CD14-positive monocyte (primary cell): ENCODE results near the gene IST1. TPM values are rescaled to one million over a fixed set of nuclear protein-coding genes. Genes with fewer than 3 reads are reported as not detected.

Source experiments
- DNase-seq, 3 donors: peaks; one replicate each; pipeline ENCODE4 v3.0.0-alpha.2; 2011 to 2022
- H2AFZ ChIP-seq: 2 replicates; pipeline ENCODE4 v1.6.0; 2012; ENCODE audit warnings: mild to moderate bottlenecking, low read depth, low read length, inconsistent platforms; ENCODE audit not compliant: insufficient read depth, poor library complexity, severe bottlenecking
- H3K27ac ChIP-seq, 2 donors: 1 replicate in 1 of 2; 2 replicates in 1 of 2; pipeline ENCODE4 v1.5.1; 2012 to 2013; ENCODE audit warnings: low read length in 2 of 2, control low read depth in 1 of 2, inconsistent platforms in 1 of 2, low read depth in 1 of 2, mild to moderate bottlenecking in 1 of 2
- H3K27me3 ChIP-seq, 2 donors: one replicate each; pipeline versions ENCODE4 v1.6.0 to v1.6.1; 2011 to 2013; ENCODE audit warnings: low read length in 2 of 2; ENCODE audit not compliant: control insufficient read depth in 2 of 2, insufficient read depth in 2 of 2
- H3K36me3 ChIP-seq, 2 donors: replicated peaks in 1 of 2; 1 replicate in 1 of 2; 2 replicates in 1 of 2; pipeline versions ENCODE4 v1.5.1 to v1.6.1; 2012 to 2013; ENCODE audit warnings: low read length in 2 of 2, control low read depth in 1 of 2, inconsistent platforms in 1 of 2, mild to moderate bottlenecking in 1 of 2; ENCODE audit not compliant: insufficient read depth in 2 of 2, control insufficient read depth in 1 of 2
- H3K4me1 ChIP-seq, 2 donors: 1 replicate in 1 of 2; 2 replicates in 1 of 2; pipeline versions ENCODE4 v1.5.1 to v1.6.1; 2012 to 2013; ENCODE audit warnings: low read length in 2 of 2, control low read depth in 1 of 2, inconsistent platforms in 1 of 2, mild to moderate bottlenecking in 1 of 2, moderate library complexity in 1 of 2; ENCODE audit not compliant: insufficient read depth in 2 of 2, control insufficient read depth in 1 of 2
- H3K4me2 ChIP-seq: replicated peaks from 2 replicates; pipeline ENCODE3; 2012; ENCODE audit warnings: low read length, moderate library complexity, mild to moderate bottlenecking; ENCODE audit not compliant: poor library complexity, severe bottlenecking; ENCODE audit errors: extremely low read depth
- H3K4me3 ChIP-seq, 3 experiments: fragments of 200-600 bp in 1 of 3; sonication (generic) in 1 of 3; replicated peaks in 1 of 3; 1 replicate in 2 of 3; 2 replicates in 1 of 3; pipeline ENCODE4 v1.5.1; 2011 to 2013; ENCODE audit warnings: low read length in 3 of 3, mild to moderate bottlenecking in 3 of 3, control low read depth in 2 of 3, low read depth in 2 of 3, inconsistent platforms in 1 of 3, moderate library complexity in 1 of 3
- H3K79me2 ChIP-seq: 2 replicates; pipeline ENCODE4 v1.6.0; 2012; ENCODE audit warnings: mild to moderate bottlenecking, control low read depth, inconsistent platforms, low read length, moderate library complexity; ENCODE audit not compliant: insufficient read depth
- H3K9ac ChIP-seq: 2 replicates; pipeline ENCODE4 v1.6.0; 2017; ENCODE audit warnings: low read length, mild to moderate bottlenecking; ENCODE audit not compliant: insufficient read depth, poor library complexity, severe bottlenecking
- H3K9me3 ChIP-seq, 2 donors: replicated peaks in 1 of 2; 1 replicate in 1 of 2; 2 replicates in 1 of 2; pipeline versions ENCODE4 v1.5.1 to v1.6.1; 2012 to 2013; ENCODE audit warnings: low read length in 2 of 2, control low read depth in 1 of 2; ENCODE audit not compliant: control insufficient read depth in 1 of 2, insufficient read depth in 1 of 2
- H4K20me1 ChIP-seq: 2 replicates; pipeline ENCODE4 v1.6.0; 2012; ENCODE audit warnings: mild to moderate bottlenecking, low read length, control low read depth, moderate library complexity; ENCODE audit not compliant: insufficient read depth
- H3K27ac Mint-ChIP-seq, 7 donors: one replicate each; pipeline ENCODE4 v1.8.0; 2020; ENCODE audit warnings: mild to moderate bottlenecking in 7 of 7, mixed read lengths in 7 of 7, moderate library complexity in 6 of 7, inconsistent platforms in 2 of 7
- H3K27me3 Mint-ChIP-seq, 3 donors: one replicate each; pipeline ENCODE4 v1.8.0; 2021 to 2022; ENCODE audit warnings: low read depth in 3 of 3, mild to moderate bottlenecking in 3 of 3, mixed read lengths in 3 of 3, moderate library complexity in 3 of 3, inconsistent platforms in 1 of 3
- H3K36me3 Mint-ChIP-seq, 2 donors: one replicate each; pipeline ENCODE4 v1.8.0; 2020; ENCODE audit warnings: mixed read lengths in 2 of 2, inconsistent platforms in 1 of 2, mild to moderate bottlenecking in 1 of 2
- H3K4me1 Mint-ChIP-seq: one replicate; pipeline ENCODE4 v1.8.0; 2020; ENCODE audit warnings: mild to moderate bottlenecking, mixed read lengths
- H3K4me3 Mint-ChIP-seq, 2 donors: one replicate each; pipeline ENCODE4 v1.8.0; 2020; ENCODE audit warnings: mild to moderate bottlenecking in 2 of 2, mixed read lengths in 2 of 2, moderate library complexity in 1 of 2
- H3K9me3 Mint-ChIP-seq, 7 donors: one replicate each; pipeline ENCODE4 v1.8.0; 2020 to 2022; ENCODE audit warnings: mixed read lengths in 7 of 7, mild to moderate bottlenecking in 6 of 7, moderate library complexity in 6 of 7, inconsistent platforms in 2 of 7
- CTCF ChIP-seq: fragments of 200-600 bp; IDR thresholded peaks from one replicate; pipeline ENCODE4 v1.8.0; 2022; ENCODE audit warnings: antibody characterized with exemption, mild to moderate bottlenecking
- WGBS: methylation state at CpG from one replicate; pipeline ENCODE4 v1.1.5; 2013; ENCODE audit warnings: missing lambda C conversion rate; ENCODE audit not compliant: insufficient coverage; 5-methylcytosine and 5-hydroxymethylcytosine counted together
- intact Hi-C, 2 donors: fragments of 100-400 bp; cut with micrococcal nuclease; formaldehyde crosslinking; loops; one replicate each; pipeline versions ENCODE4 v1.15.0 to v1.15.1; 2023
- polyA plus RNA-seq, 3 donors: library from polyadenylated mRNA; depleted of rRNA in 1 of 3; unstranded in 2 of 3; stranded (reverse) in 1 of 3; fragments of 300-500 nt in 2 of 3; fragments of >200 nt in 1 of 3; fragmentation: Illumina TruSeq in 2 of 3; gene quantifications; 1 replicate in 2 of 3; 2 replicates in 1 of 3; pipeline ENCODE4 v1.2.3, GENCODE V29; 2012 to 2021

IST1 gene
- polyA plus RNA-seq, 3 donors, result 81.3 to 233 (median 102) TPM

DNA sequence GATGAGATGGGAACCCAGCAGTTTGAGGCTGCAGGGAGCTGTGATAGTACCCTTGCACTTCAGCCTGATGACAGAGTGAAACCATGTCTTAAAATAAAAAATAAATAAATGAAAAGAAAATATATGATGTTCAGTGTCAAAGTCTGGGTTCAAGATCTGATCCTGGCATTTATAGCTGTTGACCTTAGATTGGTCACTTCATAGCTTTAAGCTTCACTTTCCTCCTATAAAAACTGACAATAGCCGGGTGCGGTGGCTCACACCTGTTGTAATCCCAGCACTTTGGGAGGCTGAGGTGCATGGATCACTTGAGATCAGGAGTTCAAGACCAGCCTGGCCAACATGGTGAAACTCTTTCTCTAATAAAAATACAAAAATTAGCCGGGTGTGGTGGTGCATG is 6.2 kb upstream of the IST1 start:
- Mint-ChIP-seq H3K9me3 (no peaks in the 10 kb centered on the region), H3K27ac (no peak overlapping the region), H3K4me3 (no peak overlapping the region), H3K27me3 (peaks cover 0 to 1% (median 0%) of the 10 kb centered on the region in 3 donors), H3K4me1 (peaks cover 21% of the 10 kb centered on the region), H3K36me3 (no peaks in the 10 kb centered on the region)
- peaks cover 18 to 19% of the 10 kb centered on the region in 2 donors for H3K4me1 ChIP-seq
- no peak overlapping the region for H3K4me3 ChIP-seq
- no peak overlapping the region for H3K4me2 ChIP-seq
- H3K36me3 ChIP-seq, result no peaks in the 10 kb centered on the region
- H3K27ac ChIP-seq, result no peak overlapping the region
- no peaks in the 10 kb centered on the region for H4K20me1 ChIP-seq
- no peak overlapping the region for H3K9ac ChIP-seq
- DNase-seq, result no peak
- H3K79me2 ChIP-seq, result peaks cover 5% of the 10 kb centered on the region
- no peaks in the 10 kb centered on the region for H3K9me3 ChIP-seq
- intact Hi-C loops, result loop anchor here in 1 of 2 donors (5.0 kb wide), 1 partner anchor 42 kb away; the partner anchor contains the start of gene ATXN1L
- WGBS, result 92% methylated on average over 2 of the region's 3 CpGs
- TF ChIP-seq CTCF, result no peak
- H2AFZ ChIP-seq, result no peak overlapping the region
- no peaks in the 10 kb centered on the region for H3K27me3 ChIP-seq

DNA sequence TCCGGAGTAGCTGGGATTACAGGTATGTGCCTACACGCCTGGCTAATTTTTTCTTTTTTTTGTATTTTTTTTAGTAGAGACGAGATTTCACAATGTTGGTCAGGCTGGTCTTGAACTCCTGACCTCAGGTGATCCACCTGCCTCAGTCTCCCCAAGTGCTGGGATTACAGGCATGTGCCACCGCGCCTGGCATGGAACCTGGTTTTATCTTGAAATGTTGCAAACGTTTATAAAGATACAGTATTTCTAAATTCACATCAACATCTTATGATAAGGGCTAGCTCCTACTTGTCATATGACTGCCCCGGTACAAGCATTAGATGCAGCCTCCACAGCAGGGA is 1.5 kb upstream of the IST1 start:
- Mint-ChIP-seq H3K36me3 (peaks cover 2 to 6% of the 10 kb centered on the region in 2 donors), H3K4me1 (peaks cover 29% of the 10 kb centered on the region), H3K27me3 (peaks cover 0 to 1% (median 0%) of the 10 kb centered on the region in 3 donors), H3K4me3 (peak overlapping the region; percentile 98 to 99), H3K27ac (peak overlapping the region; percentile 40 to 99 (median 98)), H3K9me3 (no peaks in the 10 kb centered on the region)
- no peak for DNase-seq
- Histone ChIP-seq H3K4me1 (peaks cover 17 to 38% of the 10 kb centered on the region in 2 donors), H3K36me3 (no peaks in the 10 kb centered on the region), H3K4me2 (peak overlapping the region; percentile 88), H3K4me3 (peak overlapping the region; percentile 68 to 98 (median 78)), H3K9me3 (no peaks in the 10 kb centered on the region), H3K9ac (peak overlapping the region; percentile 91), H2AFZ (peak overlapping the region; percentile 87), H3K27me3 (no peaks in the 10 kb centered on the region), H4K20me1 (peaks cover 26% of the 10 kb centered on the region), H3K27ac (peak overlapping the region; percentile 91 to 93), H3K79me2 (peaks cover 52% of the 10 kb centered on the region)
- intact Hi-C loops, result loop anchor here in 1 of 2 donors (2.0 to 10.0 kb wide), 2 partner anchors 85 to 201 kb away; partner anchors contain the start of genes AP1G1, DHX38 and TXNL4B
- no peak for TF ChIP-seq CTCF
- 48% methylated on average over 3 of the region's 7 CpGs for WGBS
